ENCODE measurements around the gene SRP72.

Gene SRP72

DNA sequence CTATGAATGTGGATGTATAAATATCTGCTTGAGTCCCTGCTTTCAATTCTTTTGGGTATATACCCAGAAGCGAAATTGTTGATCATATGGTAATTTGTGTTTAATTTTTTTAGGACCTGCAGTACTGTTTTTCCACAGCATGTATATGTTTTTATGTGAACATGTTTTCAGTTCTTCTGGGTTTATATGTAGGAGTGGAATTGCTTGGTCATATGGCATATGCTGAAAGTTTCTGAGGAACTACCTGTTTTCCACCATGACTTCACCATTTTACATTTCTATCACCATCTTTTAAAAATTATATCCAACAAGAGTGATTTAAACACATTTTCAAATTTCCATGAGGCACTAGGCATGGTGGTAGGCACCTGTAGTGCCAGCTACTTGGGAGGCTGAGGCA, 40.2 kb upstream of the SRP72 start:
- H3K4me3 ChIP-seq (ENCODE audit: low read depth, low read length), result no peak overlapping the region
- DNase-seq (ENCODE audit: low read depth), result no peak
- TF ChIP-seq, protein P1, sequence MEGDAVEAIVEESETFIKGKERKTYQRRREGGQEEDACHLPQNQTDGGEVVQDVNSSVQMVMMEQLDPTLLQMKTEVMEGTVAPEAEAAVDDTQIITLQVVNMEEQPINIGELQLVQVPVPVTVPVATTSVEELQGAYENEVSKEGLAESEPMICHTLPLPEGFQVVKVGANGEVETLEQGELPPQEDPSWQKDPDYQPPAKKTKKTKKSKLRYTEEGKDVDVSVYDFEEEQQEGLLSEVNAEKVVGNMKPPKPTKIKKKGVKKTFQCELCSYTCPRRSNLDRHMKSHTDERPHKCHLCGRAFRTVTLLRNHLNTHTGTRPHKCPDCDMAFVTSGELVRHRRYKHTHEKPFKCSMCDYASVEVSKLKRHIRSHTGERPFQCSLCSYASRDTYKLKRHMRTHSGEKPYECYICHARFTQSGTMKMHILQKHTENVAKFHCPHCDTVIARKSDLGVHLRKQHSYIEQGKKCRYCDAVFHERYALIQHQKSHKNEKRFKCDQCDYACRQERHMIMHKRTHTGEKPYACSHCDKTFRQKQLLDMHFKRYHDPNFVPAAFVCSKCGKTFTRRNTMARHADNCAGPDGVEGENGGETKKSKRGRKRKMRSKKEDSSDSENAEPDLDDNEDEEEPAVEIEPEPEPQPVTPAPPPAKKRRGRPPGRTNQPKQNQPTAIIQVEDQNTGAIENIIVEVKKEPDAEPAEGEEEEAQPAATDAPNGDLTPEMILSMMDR (IDR thresholded peaks at IDR 0.05; ENCODE audit: low read depth, low read length), result no peak
- TF ChIP-seq POLR2A (IDR thresholded peaks at IDR 0.05; ENCODE audit: extremely low read depth, insufficient read length) (no peak), MYC (IDR thresholded peaks at IDR 0.05; ENCODE audit: low read depth, low read length) (no peak)
- TF ChIP-seq, protein P2, sequence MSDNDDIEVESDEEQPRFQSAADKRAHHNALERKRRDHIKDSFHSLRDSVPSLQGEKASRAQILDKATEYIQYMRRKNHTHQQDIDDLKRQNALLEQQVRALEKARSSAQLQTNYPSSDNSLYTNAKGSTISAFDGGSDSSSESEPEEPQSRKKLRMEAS (IDR thresholded peaks at IDR 0.05; ENCODE audit: low read depth, low read length), result no peak

DNA sequence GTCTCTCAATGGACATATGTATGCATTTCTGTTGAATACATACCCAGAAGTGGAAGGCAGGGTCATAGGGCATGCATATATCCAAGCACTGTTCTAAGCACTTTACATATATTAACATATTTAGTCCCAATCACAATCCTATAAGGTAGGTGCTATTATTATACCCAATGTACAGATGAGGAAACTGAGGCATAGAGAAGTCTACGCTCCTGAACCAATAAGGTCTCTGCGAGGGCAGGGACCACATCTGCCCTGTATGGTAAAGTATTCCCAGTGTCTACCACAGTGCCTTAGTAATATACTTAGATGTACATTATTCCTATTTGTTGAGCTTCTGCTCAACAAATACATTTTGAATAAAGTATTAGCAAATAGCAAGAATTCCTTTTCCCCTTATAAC, 37.2 kb upstream of the SRP72 start:
- peak overlapping the region; percentile 8 for H3K4me3 ChIP-seq (ENCODE audit: low read depth, low read length)
- no peak for DNase-seq (ENCODE audit: low read depth)
- TF ChIP-seq, protein P1 (IDR thresholded peaks at IDR 0.05; ENCODE audit: low read depth, low read length), result no peak
- no peak for TF ChIP-seq MYC (IDR thresholded peaks at IDR 0.05; ENCODE audit: low read depth, low read length)
- TF ChIP-seq POLR2A (IDR thresholded peaks at IDR 0.05; ENCODE audit: extremely low read depth, insufficient read length), result no peak
- TF ChIP-seq, protein P2 (IDR thresholded peaks at IDR 0.05; ENCODE audit: low read depth, low read length), result no peak

DNA sequence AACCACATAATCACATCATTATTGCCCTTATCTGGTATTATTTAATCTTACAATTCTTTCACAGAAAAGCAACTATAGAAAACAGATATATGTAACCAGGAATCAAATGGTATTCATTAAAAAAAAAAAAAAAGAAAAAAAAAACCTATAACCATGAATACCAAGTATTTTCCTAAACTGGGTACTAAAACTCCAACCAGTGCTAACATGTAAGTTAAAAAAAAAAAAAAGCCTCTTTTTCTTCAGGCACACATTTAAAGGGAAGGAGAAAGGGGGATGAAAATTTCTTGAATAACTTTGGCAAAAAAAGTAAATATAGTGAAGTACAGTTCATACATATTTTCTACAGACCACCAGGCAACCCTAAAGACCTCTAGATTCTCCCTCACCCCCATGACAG, 34.1 kb upstream of the SRP72 start:
- peak overlapping the region; percentile 96 for H3K4me3 ChIP-seq (ENCODE audit: low read depth, low read length)
- TF ChIP-seq, protein P1 (IDR thresholded peaks at IDR 0.05; ENCODE audit: low read depth, low read length), result no peak
- no peak for TF ChIP-seq POLR2A (IDR thresholded peaks at IDR 0.05; ENCODE audit: extremely low read depth, insufficient read length)
- TF ChIP-seq MYC (IDR thresholded peaks at IDR 0.05; ENCODE audit: low read depth, low read length), result no peak
- TF ChIP-seq, protein P2 (IDR thresholded peaks at IDR 0.05; ENCODE audit: low read depth, low read length), result no peak
- no peak for DNase-seq (ENCODE audit: low read depth)

DNA sequence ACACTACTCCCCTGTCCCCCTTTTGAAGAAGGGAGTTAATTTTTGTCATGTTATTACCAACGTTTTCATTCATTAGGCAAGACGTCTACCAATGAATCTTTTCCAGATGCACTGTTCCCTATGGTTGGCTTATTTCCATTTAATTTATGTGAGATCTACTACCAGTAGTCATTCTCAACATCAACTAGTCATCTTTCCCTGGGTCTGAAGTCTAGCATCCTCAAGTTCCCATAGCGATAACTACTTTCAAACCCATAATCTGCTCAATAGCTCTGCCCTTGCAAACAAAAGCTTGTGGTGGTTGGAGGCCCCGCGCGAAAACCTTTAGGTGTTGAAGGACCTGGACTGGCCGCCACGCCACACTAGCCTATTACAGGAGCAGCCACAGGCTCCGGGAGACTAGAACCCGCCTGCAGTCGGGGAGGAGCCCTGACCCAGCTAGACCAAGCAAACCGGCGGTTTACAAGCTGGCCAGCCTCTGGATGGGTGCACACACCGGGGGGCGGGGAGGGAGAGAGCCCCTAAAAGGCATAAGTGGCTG, 32.7 kb upstream of the SRP72 start:
- peak; percentile 87 for DNase-seq (ENCODE audit: low read depth)
- TF ChIP-seq, protein P2 (IDR thresholded peaks at IDR 0.05; ENCODE audit: low read depth, low read length), result no peak
- TF ChIP-seq MYC (IDR thresholded peaks at IDR 0.05; ENCODE audit: low read depth, low read length) (no peak), POLR2A (IDR thresholded peaks at IDR 0.05; ENCODE audit: extremely low read depth, insufficient read length) (no peak)
- TF ChIP-seq, protein P1 (IDR thresholded peaks at IDR 0.05; ENCODE audit: low read depth, low read length), result no peak
- H3K4me3 ChIP-seq (ENCODE audit: low read depth, low read length), result peak overlapping the region; percentile 96

DNA sequence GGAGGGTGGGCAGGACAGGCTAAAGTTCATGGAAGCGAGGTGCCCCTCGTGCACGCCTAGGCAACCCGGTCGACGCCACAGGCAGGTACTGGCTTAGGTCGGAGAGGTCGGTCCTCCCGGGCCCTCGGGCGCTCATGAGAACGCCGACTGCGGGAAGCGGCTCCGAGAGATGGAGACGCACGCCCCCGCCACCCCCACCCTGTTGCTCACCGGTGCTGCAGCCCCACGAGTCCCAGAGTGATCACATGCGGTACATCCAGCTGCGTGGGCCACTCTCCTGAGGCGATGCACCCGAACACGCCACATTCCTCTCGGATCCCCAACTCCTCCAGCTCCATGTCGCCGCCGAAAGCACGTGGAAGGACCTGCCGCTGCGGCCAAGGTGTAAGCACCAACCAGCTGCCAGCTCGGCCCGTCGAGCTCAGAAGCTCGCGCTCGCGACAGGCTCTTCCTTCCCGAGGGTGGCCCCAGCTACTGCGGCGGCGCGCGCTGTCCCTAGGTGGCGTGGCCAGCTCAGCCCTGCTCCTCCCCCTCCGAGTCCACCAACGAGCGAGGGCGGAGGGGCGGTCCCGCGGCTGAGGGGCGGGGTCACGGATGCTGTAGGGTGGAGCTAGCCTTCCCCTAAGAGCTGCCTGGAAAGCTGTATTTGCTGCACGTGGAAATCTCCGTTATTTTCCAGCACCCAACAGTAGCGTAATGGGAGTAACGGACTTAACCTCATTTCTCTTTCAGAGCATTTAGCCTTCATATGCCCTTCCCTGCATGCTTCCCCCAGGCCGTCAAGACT, 32.1 kb upstream of the SRP72 start, which contains the start of gene PPAT:
PPAT (minus strand) TSS at position 476 of the 787 bp plus-strand sequence; CDS start at position 338, 138 bp downstream.
- DNase-seq (ENCODE audit: low read depth), result peak; percentile 99
- H3K4me3 ChIP-seq (ENCODE audit: low read depth, low read length), result peak within 1 kb of the TSS; percentile 100
- TF ChIP-seq, protein P2 (IDR thresholded peaks at IDR 0.05; ENCODE audit: low read depth, low read length), result peak; percentile 97
- TF ChIP-seq MYC (IDR thresholded peaks at IDR 0.05; ENCODE audit: low read depth, low read length) (peak; percentile 97), POLR2A (IDR thresholded peaks at IDR 0.05; ENCODE audit: extremely low read depth, insufficient read length) (peak; percentile 73)
- TF ChIP-seq, protein P1 (IDR thresholded peaks at IDR 0.05; ENCODE audit: low read depth, low read length), result peak; percentile 10
